ENCODE data around the gene MAP3K21. TPM values are rescaled to one million over a fixed set of nuclear protein-coding genes. Genes with fewer than 3 reads are reported as not detected.

The MAP3K21 gene
- polyA plus RNA-seq, 1 of the 3 experiments (the other 2 are of a cell fraction) = 0.33 TPM

- CTCF ChIA-PET = interaction anchor here (0.7 to 5.0 kb wide), 13 partner anchors 11 to 748 kb away, joined by 3 to 25 read pairs (median 5); no protein-coding TSS in a partner anchor
- Histone ChIP-seq H3K4me2 (no peak overlapping the region), H3K4me3 (ENCODE audit: low read depth in 2 of 2, low read length in 1 of 2) (no peak overlapping the region), H3K36me3 (replicated peaks in 1 of 2; ENCODE audit: control insufficient read depth in 1 of 2, insufficient read depth in 2 of 2, low read length in 1 of 2) (no peaks in the 10 kb centered on the region), H3K9me3 (no peaks in the 10 kb centered on the region), H3F3A (replicated peaks; ENCODE audit: insufficient read depth) (no peaks in the 10 kb centered on the region), H3K4me1 (ENCODE audit: control insufficient read depth in 1 of 2, insufficient read depth in 2 of 2, low read depth in 1 of 2, low read length in 1 of 2) (peaks cover 0 to 3% of the 10 kb centered on the region in 2 experiments; a peak in 1 of 4 replicates), H2AFZ (ENCODE audit: low read depth) (no peak overlapping the region), H3K27me3 (ENCODE audit: insufficient read depth) (no peaks in the 10 kb centered on the region), H4K20me1 (ENCODE audit: insufficient read depth) (no peaks in the 10 kb centered on the region), H3K79me2 (ENCODE audit: insufficient read depth) (no peaks in the 10 kb centered on the region), H3K9me2 (no peaks in the 10 kb centered on the region), H3K27ac (ENCODE audit: low read depth in 2 of 2, low read length in 1 of 2) (no peak overlapping the region), H3K9ac (no peak overlapping the region)
- WGBS (ENCODE audit: low lambda C conversion rate) = 63% methylated on average over 1 of the region's 1 CpG
- POLR2A ChIA-PET = no interaction called here
- no peak for DNase-seq
- TF ChIP-seq USF1 (IDR thresholded peaks at IDR 0.05; ENCODE audit: borderline replicate concordance, low read depth) = no peak
- TF ChIP-seq PBX3 (IDR thresholded peaks at IDR 0.05) = no peak
- no peak for TF ChIP-seq USF2 (IDR thresholded peaks at IDR 0.05; ENCODE audit: borderline replicate concordance, low read depth, low read length)
- TF ChIP-seq REST (IDR thresholded peaks at IDR 0.05; ENCODE audit: low read depth, low read length) = no peak
- no peak for TF ChIP-seq FOXJ3 (CRISPR knock-in tag; IDR thresholded peaks at IDR 0.05)
- no peak for TF ChIP-seq EZH2phosphoT487 (IDR thresholded peaks at IDR 0.05; ENCODE audit: borderline replicate concordance, low read depth)
- TF ChIP-seq RXRA (IDR thresholded peaks at IDR 0.05; ENCODE audit: borderline replicate concordance, low read depth) = no peak
Observed at GRCh38 chr1:233362743-233363142, 35.2 kb downstream of the MAP3K21 start.

GRCh38 chr1:233364026-233364425, 36.5 kb downstream of the MAP3K21 start:
- CTCF ChIA-PET = interaction anchor here (0.7 to 5.0 kb wide), 29 partner anchors 8 to 818 kb away, joined by 3 to 25 read pairs (median 4); no protein-coding TSS in a partner anchor
- TF ChIP-seq TEAD4 (IDR thresholded peaks at IDR 0.05; ENCODE audit: borderline replicate concordance, insufficient read depth) (no peak), JUND (IDR thresholded peaks at IDR 0.05) (no peak), RFX5 (IDR thresholded peaks at IDR 0.05; ENCODE audit: low read length) (no peak), EZH2phosphoT487 (IDR thresholded peaks at IDR 0.05; ENCODE audit: borderline replicate concordance, low read depth) (no peak), FOXJ3 (CRISPR knock-in tag; IDR thresholded peaks at IDR 0.05) (no peak), ELF1 (IDR thresholded peaks at IDR 0.05) (no peak), REST (IDR thresholded peaks at IDR 0.05; ENCODE audit: low read depth, low read length) (no peak), GABPA (IDR thresholded peaks at IDR 0.05; ENCODE audit: low read depth) (no peak), EP300 (IDR thresholded peaks at IDR 0.05; ENCODE audit: borderline replicate concordance in 1 of 2, low read depth in 1 of 2, low read length in 1 of 2) (no peak), POLR2AphosphoS5 (IDR thresholded peaks at IDR 0.05; ENCODE audit: low read depth, low read length) (no peak), YY1 (IDR thresholded peaks at IDR 0.05; ENCODE audit: low read depth) (no peak), TAF1 (IDR thresholded peaks at IDR 0.05; ENCODE audit: borderline replicate concordance, low read depth, low read length) (no peak), RAD21 (IDR thresholded peaks at IDR 0.05; ENCODE audit: low read length) (no peak)

More at GRCh38 chr1:233364026-233364425, 36.5 kb downstream of the MAP3K21 start:
- Histone ChIP-seq H3K36me3 (replicated peaks in 1 of 2; ENCODE audit: control insufficient read depth in 1 of 2, insufficient read depth in 2 of 2, low read length in 1 of 2) (no peaks in the 10 kb centered on the region), H3K27me3 (ENCODE audit: insufficient read depth) (no peaks in the 10 kb centered on the region), H3K79me2 (ENCODE audit: insufficient read depth) (no peaks in the 10 kb centered on the region), H3F3A (replicated peaks; ENCODE audit: insufficient read depth) (no peaks in the 10 kb centered on the region), H2AFZ (ENCODE audit: low read depth) (no peak overlapping the region), H3K9ac (no peak overlapping the region), H3K9me3 (no peaks in the 10 kb centered on the region), H3K9me2 (no peaks in the 10 kb centered on the region), H4K20me1 (ENCODE audit: insufficient read depth) (no peaks in the 10 kb centered on the region), H3K27ac (ENCODE audit: low read depth in 2 of 2, low read length in 1 of 2) (no peak overlapping the region), H3K4me3 (ENCODE audit: low read depth in 2 of 2, low read length in 1 of 2) (no peak overlapping the region), H3K4me2 (no peak overlapping the region), H3K4me1 (ENCODE audit: control insufficient read depth in 1 of 2, insufficient read depth in 2 of 2, low read depth in 1 of 2, low read length in 1 of 2) (peaks cover 0 to 3% of the 10 kb centered on the region in 2 experiments; a peak in 1 of 4 replicates)
- 55% methylated on average over 1 of the region's 1 CpG for WGBS (ENCODE audit: low lambda C conversion rate)
- POLR2A ChIA-PET = interaction anchor here (0.6 kb wide), 1 partner anchor 9 kb away, joined by 3 read pairs; no protein-coding TSS in a partner anchor
- DNase-seq = no peak

Measured in SK-N-SH (cell line).